ENCODE data around the gene ROBO1.

Gene ROBO1

GRCh38 chr3:78802562-78802930 is 965.3 kb downstream of the ROBO1 start:
- no peak overlapping the region for H3K4me3 Mint-ChIP-seq
- H3K27ac Mint-ChIP-seq (ENCODE audit: low read depth): no peak overlapping the region
- DNase-seq (ENCODE audit: low spot score in 2 of 2) (no peak), ATAC-seq (replicated peaks; ENCODE audit: extremely low read depth, poor library complexity, severe bottlenecking) (no peak)
- H3K9me3 Mint-ChIP-seq: peaks cover 22% of the 10 kb centered on the region
- no peaks in the 10 kb centered on the region for H3K27me3 Mint-ChIP-seq
- H3K36me3 Mint-ChIP-seq (ENCODE audit: insufficient read depth): no peaks in the 10 kb centered on the region
- no peaks in the 10 kb centered on the region for H3K4me1 Mint-ChIP-seq

- no peak for ATAC-seq (replicated peaks; ENCODE audit: extremely low read depth, poor library complexity, severe bottlenecking)
- no peaks in the 10 kb centered on the region for H3K36me3 Mint-ChIP-seq (ENCODE audit: insufficient read depth)
- no peaks in the 10 kb centered on the region for H3K4me1 Mint-ChIP-seq
- H3K9me3 Mint-ChIP-seq: peaks cover 25% of the 10 kb centered on the region
- no peak for DNase-seq (ENCODE audit: low spot score in 2 of 2)
- H3K4me3 Mint-ChIP-seq: no peak overlapping the region
- no peaks in the 10 kb centered on the region for H3K27me3 Mint-ChIP-seq
- no peak overlapping the region for H3K27ac Mint-ChIP-seq (ENCODE audit: low read depth)
Measured at GRCh38 chr3:78801926-78802561, 965.8 kb downstream of the ROBO1 start.

- no peak overlapping the region for H3K27ac Mint-ChIP-seq (ENCODE audit: low read depth)
- no peaks in the 10 kb centered on the region for H3K27me3 Mint-ChIP-seq
- H3K4me1 Mint-ChIP-seq: no peaks in the 10 kb centered on the region
- no peak overlapping the region for H3K4me3 Mint-ChIP-seq
- H3K36me3 Mint-ChIP-seq (ENCODE audit: insufficient read depth): no peaks in the 10 kb centered on the region
- DNase-seq (ENCODE audit: low spot score in 2 of 2) (no peak), ATAC-seq (replicated peaks; ENCODE audit: extremely low read depth, poor library complexity, severe bottlenecking) (no peak)
- H3K9me3 Mint-ChIP-seq: peaks cover 33% of the 10 kb centered on the region
Measured at GRCh38 chr3:78799681-78800080, 968.1 kb downstream of the ROBO1 start.

GRCh38 chr3:78798266-78798832 is 969.4 kb downstream of the ROBO1 start:
- Mint-ChIP-seq H3K27me3 (no peaks in the 10 kb centered on the region), H3K27ac (ENCODE audit: low read depth) (no peak overlapping the region), H3K4me1 (no peaks in the 10 kb centered on the region), H3K9me3 (peaks cover 28% of the 10 kb centered on the region), H3K36me3 (ENCODE audit: insufficient read depth) (no peaks in the 10 kb centered on the region), H3K4me3 (no peak overlapping the region)
- no peak for ATAC-seq (replicated peaks; ENCODE audit: extremely low read depth, poor library complexity, severe bottlenecking)
- DNase-seq (ENCODE audit: low spot score in 2 of 2): no peak

DNA sequence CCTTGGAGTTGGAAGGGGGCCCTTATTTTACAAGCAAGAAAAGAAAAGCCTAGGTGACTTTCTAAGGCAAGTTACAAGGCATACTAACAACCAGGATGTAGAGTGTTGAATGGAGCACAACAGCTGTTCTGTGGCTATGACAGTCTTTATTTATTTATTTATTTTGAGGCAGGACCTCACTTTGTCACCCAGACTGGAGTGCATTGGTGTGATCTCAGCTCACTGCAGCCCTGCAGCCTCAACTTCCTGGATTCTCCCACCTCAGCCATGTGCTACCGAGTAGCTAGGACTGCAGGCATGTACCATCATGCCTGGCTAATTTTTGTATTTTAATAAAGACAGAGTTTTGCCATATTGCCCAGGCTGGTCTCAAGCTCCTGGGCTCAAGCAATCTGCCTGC is 973.4 kb downstream of the ROBO1 start:
- Mint-ChIP-seq H3K27ac (ENCODE audit: low read depth) (no peak overlapping the region), H3K9me3 (peaks cover 24% of the 10 kb centered on the region), H3K36me3 (ENCODE audit: insufficient read depth) (peaks cover 2% of the 10 kb centered on the region), H3K4me3 (no peak overlapping the region), H3K27me3 (no peaks in the 10 kb centered on the region), H3K4me1 (no peaks in the 10 kb centered on the region)
- DNase-seq (ENCODE audit: low spot score in 2 of 2): no peak
- ATAC-seq (replicated peaks; ENCODE audit: extremely low read depth, poor library complexity, severe bottlenecking): no peak

DNA sequence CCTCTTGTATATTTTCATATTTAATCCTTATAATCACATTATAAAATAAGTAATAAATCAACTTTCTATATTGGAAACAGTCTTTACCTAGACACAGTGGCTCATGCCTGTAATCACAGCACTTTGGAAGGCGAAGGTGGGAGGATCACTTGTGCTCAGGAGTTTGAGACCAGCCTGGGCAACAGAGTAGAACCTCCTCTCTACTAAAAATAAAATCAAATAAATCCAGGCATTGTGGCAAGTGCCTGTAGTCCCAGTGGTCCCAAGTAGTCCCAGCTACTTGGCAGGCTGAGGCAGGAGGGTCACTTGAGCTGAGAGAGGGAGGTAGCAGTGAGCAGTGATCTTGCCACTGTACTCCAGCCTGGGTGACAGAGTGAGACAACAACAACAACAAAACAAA is 975.1 kb downstream of the ROBO1 start:
- H3K36me3 Mint-ChIP-seq (ENCODE audit: insufficient read depth): peaks cover 2% of the 10 kb centered on the region
- DNase-seq (ENCODE audit: low spot score in 2 of 2) (no peak), ATAC-seq (replicated peaks; ENCODE audit: extremely low read depth, poor library complexity, severe bottlenecking) (no peak)
- peaks cover 17% of the 10 kb centered on the region for H3K9me3 Mint-ChIP-seq
- H3K4me3 Mint-ChIP-seq: no peak overlapping the region
- H3K4me1 Mint-ChIP-seq: no peaks in the 10 kb centered on the region
- H3K27me3 Mint-ChIP-seq: no peaks in the 10 kb centered on the region
- H3K27ac Mint-ChIP-seq (ENCODE audit: low read depth): no peak overlapping the region

DNA sequence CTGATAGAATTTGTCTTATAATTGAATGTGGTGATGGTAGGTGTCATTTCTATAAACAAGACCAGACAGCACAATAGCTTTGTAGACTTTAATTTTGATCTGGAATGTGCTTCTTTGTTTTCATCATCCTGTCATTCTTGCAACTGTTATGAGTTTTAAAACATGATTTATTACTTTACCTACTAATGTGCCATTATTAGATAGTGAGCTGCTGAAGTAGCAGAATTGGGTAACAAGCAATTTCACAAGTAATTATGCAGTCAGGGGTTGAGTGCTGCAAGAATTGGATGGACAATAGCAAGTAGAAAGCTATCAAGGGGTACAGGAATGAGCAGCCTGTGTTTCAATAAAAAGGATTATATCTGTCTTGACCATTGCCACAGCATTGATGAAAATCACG is 975.6 kb downstream of the ROBO1 start:
- H3K27ac Mint-ChIP-seq (ENCODE audit: low read depth): no peak overlapping the region
- H3K4me1 Mint-ChIP-seq: no peaks in the 10 kb centered on the region
- no peaks in the 10 kb centered on the region for H3K27me3 Mint-ChIP-seq
- H3K36me3 Mint-ChIP-seq (ENCODE audit: insufficient read depth): peaks cover 2% of the 10 kb centered on the region
- ATAC-seq (replicated peaks; ENCODE audit: extremely low read depth, poor library complexity, severe bottlenecking) (no peak), DNase-seq (ENCODE audit: low spot score in 2 of 2) (no peak)
- no peak overlapping the region for H3K4me3 Mint-ChIP-seq
- peaks cover 16% of the 10 kb centered on the region for H3K9me3 Mint-ChIP-seq

GRCh38 chr3:78791753-78792152 is 976.0 kb downstream of the ROBO1 start:
- peaks cover 11% of the 10 kb centered on the region for H3K9me3 Mint-ChIP-seq
- H3K4me3 Mint-ChIP-seq: no peak overlapping the region
- no peak overlapping the region for H3K27ac Mint-ChIP-seq (ENCODE audit: low read depth)
- peaks cover 2% of the 10 kb centered on the region for H3K36me3 Mint-ChIP-seq (ENCODE audit: insufficient read depth)
- DNase-seq (ENCODE audit: low spot score in 2 of 2): no peak
- H3K4me1 Mint-ChIP-seq: no peaks in the 10 kb centered on the region
- ATAC-seq (replicated peaks; ENCODE audit: extremely low read depth, poor library complexity, severe bottlenecking): no peak
- no peaks in the 10 kb centered on the region for H3K27me3 Mint-ChIP-seq

DNA sequence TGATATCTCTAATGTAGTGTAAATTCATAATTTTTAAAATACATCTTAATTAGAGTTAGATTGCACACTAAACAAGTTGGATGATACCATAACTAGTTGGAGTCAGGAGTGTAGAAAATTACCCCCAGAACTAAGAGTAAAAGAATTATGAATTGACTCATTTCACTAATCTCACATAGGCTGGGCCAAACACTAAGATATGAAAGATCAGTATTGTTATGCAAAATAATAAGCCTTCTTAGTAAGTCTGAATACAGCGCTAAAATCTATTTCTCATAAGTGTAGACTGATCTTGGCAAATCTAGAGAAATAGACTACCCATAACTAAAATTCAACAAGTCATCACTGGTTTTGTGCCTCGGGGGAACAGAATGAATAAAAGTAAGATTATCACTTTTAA is 979.0 kb downstream of the ROBO1 start:
- ATAC-seq (replicated peaks; ENCODE audit: extremely low read depth, poor library complexity, severe bottlenecking) (no peak), DNase-seq (ENCODE audit: low spot score in 2 of 2) (no peak)
- H3K27me3 Mint-ChIP-seq: no peaks in the 10 kb centered on the region
- no peak overlapping the region for H3K4me3 Mint-ChIP-seq
- H3K27ac Mint-ChIP-seq (ENCODE audit: low read depth): no peak overlapping the region
- H3K4me1 Mint-ChIP-seq: no peaks in the 10 kb centered on the region
- peaks cover 12% of the 10 kb centered on the region for H3K9me3 Mint-ChIP-seq
- peaks cover 2% of the 10 kb centered on the region for H3K36me3 Mint-ChIP-seq (ENCODE audit: insufficient read depth)

DNA sequence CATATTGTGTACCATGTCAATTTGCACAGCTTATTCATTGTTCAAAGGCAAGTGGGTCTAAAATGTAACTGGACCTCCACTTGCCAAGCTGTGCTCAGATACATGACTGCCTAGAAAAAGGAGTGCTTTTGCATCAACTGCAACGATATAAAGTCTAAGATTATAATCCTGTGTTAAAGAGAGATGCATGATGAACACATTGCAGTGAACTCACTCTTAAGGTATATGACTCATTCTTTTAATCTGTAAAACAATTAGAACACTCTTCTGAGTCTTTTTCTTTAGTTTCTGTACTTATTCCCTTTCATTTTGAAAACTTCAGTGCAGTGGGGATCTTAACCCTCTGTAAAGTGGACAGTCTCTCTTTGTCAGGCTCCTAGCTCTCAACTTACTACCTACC is 982.8 kb downstream of the ROBO1 start:
- Mint-ChIP-seq H3K4me1 (no peaks in the 10 kb centered on the region), H3K27ac (ENCODE audit: low read depth) (no peak overlapping the region), H3K9me3 (peaks cover 23% of the 10 kb centered on the region), H3K4me3 (no peak overlapping the region), H3K36me3 (ENCODE audit: insufficient read depth) (peaks cover 2% of the 10 kb centered on the region), H3K27me3 (no peaks in the 10 kb centered on the region)
- ATAC-seq (replicated peaks; ENCODE audit: extremely low read depth, poor library complexity, severe bottlenecking) (no peak), DNase-seq (ENCODE audit: low spot score in 2 of 2) (no peak)

DNA sequence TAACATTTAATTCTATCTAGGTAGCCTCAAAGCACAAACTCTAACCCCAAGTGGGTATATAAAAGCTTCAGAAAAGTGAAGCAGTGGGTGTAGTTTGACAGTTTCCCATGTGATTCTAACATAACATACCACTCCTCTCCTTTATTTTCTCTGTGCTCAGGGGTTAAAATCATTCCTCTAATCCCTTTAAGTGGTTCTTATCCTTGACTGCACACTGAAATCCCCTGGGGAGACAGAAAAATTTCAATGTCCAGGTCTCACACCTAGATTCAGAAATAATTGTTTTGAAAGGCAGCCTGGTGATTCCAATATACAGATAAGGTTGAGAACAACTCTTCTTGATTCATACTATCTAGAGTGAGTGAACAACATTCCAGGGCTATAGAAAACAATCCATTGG is 986.4 kb downstream of the ROBO1 start:
- Mint-ChIP-seq H3K4me3 (no peak overlapping the region), H3K36me3 (ENCODE audit: insufficient read depth) (peaks cover 3% of the 10 kb centered on the region), H3K27me3 (no peaks in the 10 kb centered on the region), H3K27ac (ENCODE audit: low read depth) (no peak overlapping the region), H3K9me3 (peaks cover 38% of the 10 kb centered on the region), H3K4me1 (no peaks in the 10 kb centered on the region)
- ATAC-seq (replicated peaks; ENCODE audit: extremely low read depth, poor library complexity, severe bottlenecking): no peak
- no peak for DNase-seq (ENCODE audit: low spot score in 2 of 2)

GRCh38 chr3:78765671-78766485 is 1001.9 kb downstream of the ROBO1 start:
- H3K4me1 Mint-ChIP-seq: no peaks in the 10 kb centered on the region
- ATAC-seq (replicated peaks; ENCODE audit: extremely low read depth, poor library complexity, severe bottlenecking) (no peak), DNase-seq (ENCODE audit: low spot score in 2 of 2) (no peak)
- peaks cover 23% of the 10 kb centered on the region for H3K9me3 Mint-ChIP-seq
- no peak overlapping the region for H3K27ac Mint-ChIP-seq (ENCODE audit: low read depth)
- no peaks in the 10 kb centered on the region for H3K27me3 Mint-ChIP-seq
- no peak overlapping the region for H3K4me3 Mint-ChIP-seq
- no peaks in the 10 kb centered on the region for H3K36me3 Mint-ChIP-seq (ENCODE audit: insufficient read depth)

- no peaks in the 10 kb centered on the region for H3K27me3 Mint-ChIP-seq
- H3K4me1 Mint-ChIP-seq: no peaks in the 10 kb centered on the region
- H3K27ac Mint-ChIP-seq (ENCODE audit: low read depth): no peak overlapping the region
- peaks cover 16% of the 10 kb centered on the region for H3K9me3 Mint-ChIP-seq
- no peak for DNase-seq (ENCODE audit: low spot score in 2 of 2)
- H3K36me3 Mint-ChIP-seq (ENCODE audit: insufficient read depth): no peaks in the 10 kb centered on the region
- H3K4me3 Mint-ChIP-seq: no peak overlapping the region
- no peak for ATAC-seq (replicated peaks; ENCODE audit: extremely low read depth, poor library complexity, severe bottlenecking)
Measured at GRCh38 chr3:78764634-78765033, 1003.2 kb downstream of the ROBO1 start.
